Cardiac muscle cell (in vitro differentiated cells and primary cell): Measurements from ENCODE around the gene KIAA0930. TPM values are rescaled to one million over a fixed set of nuclear protein-coding genes. Genes with fewer than 3 reads are reported as not detected.
"Not testable (repeated sequence)": the region's sequence is repeated elsewhere in the genome, so short reads cannot be mapped to it uniquely, and the experiment has no call there.

Source experiments
- DNase-seq, 2 donors: peaks; one replicate each; pipeline versions ENCODE4 v3.0.0 to v3.0.0-alpha.2; 2010 to 2017; ENCODE audit warnings: low read depth in 1 of 2, low spot score in 1 of 2
- H3K27ac ChIP-seq: fragments of 200-600 bp; sonication (generic); 2 replicates; pipeline ENCODE4 v1.5.1; 2016
- H3K27me3 ChIP-seq: fragments of 200-600 bp; sonication (generic); 2 replicates; pipeline ENCODE4 v1.6.0; 2016; ENCODE audit warnings: control low read depth
- H3K36me3 ChIP-seq: fragments of 200-600 bp; sonication (generic); 2 replicates; pipeline ENCODE4 v1.5.1; 2016; ENCODE audit warnings: control low read depth
- H3K4me1 ChIP-seq: fragments of 200-600 bp; sonication (generic); 2 replicates; pipeline ENCODE4 v1.8.1; 2017; ENCODE audit warnings: low read depth, mild to moderate bottlenecking, mixed run types
- H3K4me3 ChIP-seq: fragments of 200-600 bp; sonication (generic); 2 replicates; pipeline ENCODE4 v1.5.1; 2016; ENCODE audit warnings: mild to moderate bottlenecking
- H3K9me3 ChIP-seq: fragments of 200-600 bp; sonication (generic); 2 replicates; pipeline ENCODE4 v1.5.1; 2017; ENCODE audit warnings: low read depth, mild to moderate bottlenecking, control low read depth
- CTCF ChIP-seq: IDR thresholded peaks from 2 replicates; pipeline ENCODE4 v1.5.1; 2012; ENCODE audit warnings: low read depth, mild to moderate bottlenecking, low read length
- polyA plus RNA-seq: library from polyadenylated mRNA; unstranded; fragments of >200 nt; fragmentation: Nextera tagmentation; extraction: Ambion mirVana; gene quantifications from 2 replicates; pipeline ENCODE4 v1.2.1, GENCODE V29; 2016
- total RNA-seq: library from RNA; depleted of rRNA; stranded (reverse); fragments of >200 nt; gene quantifications from 2 replicates; pipeline ENCODE4 v1.2.3, GENCODE V29; 2016

Gene KIAA0930
- total and polyA plus RNA-seq, 2 experiments from 2014 or later: 11.8 to 12.7 TPM

GRCh38 chr22:45263463-45264269 is 23.0 kb upstream of the KIAA0930 start:
- H3K27ac ChIP-seq: no peak overlapping the region
- H3K9me3 ChIP-seq: no peaks in the 10 kb centered on the region
- H3K27me3 ChIP-seq: no peaks in the 10 kb centered on the region
- no peaks in the 10 kb centered on the region for H3K36me3 ChIP-seq
- peak; percentile 89 to 90 for DNase-seq
- no peaks in the 10 kb centered on the region for H3K4me1 ChIP-seq
- peak; percentile 87 for TF ChIP-seq CTCF
- H3K4me3 ChIP-seq: no peak overlapping the region

GRCh38 chr22:45262931-45263462 is 22.3 kb upstream of the KIAA0930 start:
- Histone ChIP-seq H3K27ac (no peak overlapping the region), H3K4me1 (no peaks in the 10 kb centered on the region), H3K27me3 (no peaks in the 10 kb centered on the region), H3K36me3 (no peaks in the 10 kb centered on the region), H3K4me3 (no peak overlapping the region), H3K9me3 (no peaks in the 10 kb centered on the region)
- TF ChIP-seq CTCF: no peak
- no peak for DNase-seq

- Histone ChIP-seq H3K36me3 (no peaks in the 10 kb centered on the region), H3K9me3 (no peaks in the 10 kb centered on the region), H3K4me1 (no peaks in the 10 kb centered on the region), H3K4me3 (no peak overlapping the region), H3K27ac (no peak overlapping the region), H3K27me3 (no peaks in the 10 kb centered on the region)
- no peak for TF ChIP-seq CTCF
- DNase-seq: no peak
These were observed 21.7 kb upstream of the KIAA0930 start for GRCh38 chr22:45262195-45262930.

GRCh38 chr22:45261407-45262088 is 20.9 kb upstream of the KIAA0930 start:
- no peaks in the 10 kb centered on the region for H3K36me3 ChIP-seq
- TF ChIP-seq CTCF: no peak
- no peak overlapping the region for H3K27ac ChIP-seq
- no peak overlapping the region for H3K4me3 ChIP-seq
- no peaks in the 10 kb centered on the region for H3K27me3 ChIP-seq
- no peaks in the 10 kb centered on the region for H3K9me3 ChIP-seq
- DNase-seq: no peak
- H3K4me1 ChIP-seq: no peaks in the 10 kb centered on the region

- not testable (repeated sequence) for H3K27ac ChIP-seq, H3K4me1 ChIP-seq, H3K36me3 ChIP-seq, H3K4me3 ChIP-seq, DNase-seq, H3K9me3 ChIP-seq, H3K27me3 ChIP-seq
These were observed 19.7 kb upstream of the KIAA0930 start for GRCh38 chr22:45260395-45260759.
